ENCODE data around the gene FAR2.
"Not testable (repeated sequence)": the region's sequence is repeated elsewhere in the genome, so short reads cannot be mapped to it uniquely, and the experiment has no call there.

FAR2 gene

GRCh38 chr12:29148911-29149690, at the start of gene FAR2:
Gene FAR2, plus strand, starts transcription at chr12:29149278. Its CDS starts 121,172 bp downstream, at chr12:29270450.
- peak; percentile 34 for DNase-seq

- no peak for DNase-seq
Observed at GRCh38 chr12:29102741-29103140, 46.3 kb upstream of the FAR2 start.

GRCh38 chr12:29103539-29103974, 45.5 kb upstream of the FAR2 start:
- no peak for DNase-seq

- no peak for DNase-seq
Observed at GRCh38 chr12:29104516-29104915, 44.6 kb upstream of the FAR2 start.

- no peak for DNase-seq
Observed at GRCh38 chr12:29110506-29111442, 38.3 kb upstream of the FAR2 start.

GRCh38 chr12:29113101-29113500, 36.0 kb upstream of the FAR2 start:
- no peak for DNase-seq

- DNase-seq = no peak
Observed at GRCh38 chr12:29116414-29116813, 32.7 kb upstream of the FAR2 start.

GRCh38 chr12:29131539-29131938, 17.5 kb upstream of the FAR2 start:
- no peak for DNase-seq

GRCh38 chr12:29132316-29132715, 16.8 kb upstream of the FAR2 start:
- DNase-seq = no peak

GRCh38 chr12:29133181-29133580, 15.9 kb upstream of the FAR2 start:
- DNase-seq = no peak

- no peak for DNase-seq
Observed at GRCh38 chr12:29133680-29134079, 15.4 kb upstream of the FAR2 start.

- not testable (repeated sequence) for DNase-seq
Observed at GRCh38 chr12:29138256-29138655, 10.8 kb upstream of the FAR2 start.

- DNase-seq = not testable (repeated sequence)
Observed at GRCh38 chr12:29138855-29139254, 10.2 kb upstream of the FAR2 start.

GRCh38 chr12:29145372-29146170, 3.5 kb upstream of the FAR2 start:
- no peak for DNase-seq

GRCh38 chr12:29146196-29146595, 2.9 kb upstream of the FAR2 start:
- no peak for DNase-seq

GRCh38 chr12:29147731-29148595, 1.1 kb upstream of the FAR2 start:
- no peak for DNase-seq

- DNase-seq = peak; percentile 34
Observed at GRCh38 chr12:29148596-29148910, 525 bp upstream of the FAR2 start.

- DNase-seq = no peak
Observed at GRCh38 chr12:29149691-29150281, 708 bp downstream of the FAR2 start.

GRCh38 chr12:29150462-29150861, 1.4 kb downstream of the FAR2 start:
- DNase-seq = no peak

GRCh38 chr12:29152223-29152868, 3.3 kb downstream of the FAR2 start:
- DNase-seq = peak; percentile 65

GRCh38 chr12:29152981-29153630, 4.0 kb downstream of the FAR2 start:
- DNase-seq = peak; percentile 78
